Caco-2 (cell line): Measurements from ENCODE around the gene RFX3. TPM values are rescaled to one million over a fixed set of nuclear protein-coding genes. Genes with fewer than 3 reads are reported as not detected.
A peak's percentile ranks its signal among the peaks of the same experiment; 100 is the strongest.

ENCODE experiments used
- BruUV-seq: library from RNA; stranded (reverse); fragments of 400-500 nt; replicated peaks from 2 replicates; lab custom pipeline; 2021; lab: Mats Ljungman, UMichigan
- CTCF ChIA-PET: fragments of 300-600 bp; sonication (Branson Sonifier 250); formaldehyde crosslinking; loops from one replicate; lab custom pipeline; 2022; ENCODE audit warnings: antibody characterized with exemption; lab: Charles Lee
- POLR2A ChIA-PET: fragments of 300-600 bp; sonication (Branson Sonifier 250); formaldehyde crosslinking; loops from one replicate; lab custom pipeline; 2022; ENCODE audit warnings: antibody characterized with exemption; lab: Charles Lee
- DNase-seq, 2 experiments: peaks; one replicate each; pipeline versions ENCODE4 v3.0.0 to v3.0.0-alpha.2; 2020 to 2022
- H3K27me3 ChIP-seq: replicated peaks from 2 replicates; pipeline ENCODE4 v1.6.0; 2011; ENCODE audit warnings: low read length; ENCODE audit not compliant: control insufficient read depth, insufficient read depth
- H3K36me3 ChIP-seq: 2 replicates; pipeline ENCODE4 v1.5.1; 2011; ENCODE audit warnings: low read length; ENCODE audit not compliant: control insufficient read depth, insufficient read depth
- H3K4me1 ChIP-seq: fragments of 250-450 bp; sonication (Bioruptor Pico); 2 replicates; pipeline ENCODE4 v1.5.1; 2020; ENCODE audit warnings: mild to moderate bottlenecking
- H3K4me3 ChIP-seq: 2 replicates; pipeline ENCODE4 v1.5.1; 2011; ENCODE audit warnings: low read depth, mild to moderate bottlenecking, control low read depth, low read length
- H3K9me3 ChIP-seq: fragments of 250-450 bp; sonication (Bioruptor Pico); 2 replicates; pipeline ENCODE4 v1.5.1; 2020; ENCODE audit warnings: mild to moderate bottlenecking, moderate library complexity
- H3K27ac Mint-ChIP-seq: one replicate; pipeline ENCODE4 v1.8.0; 2022; ENCODE audit warnings: mixed read lengths; ENCODE audit not compliant: unreplicated experiment
- H3K27me3 Mint-ChIP-seq: one replicate; pipeline ENCODE4 v1.8.0; 2022; ENCODE audit warnings: mixed read lengths; ENCODE audit not compliant: insufficient read depth, unreplicated experiment
- H3K36me3 Mint-ChIP-seq: one replicate; pipeline ENCODE4 v1.8.0; 2022; ENCODE audit warnings: mild to moderate bottlenecking, mixed read lengths; ENCODE audit not compliant: insufficient read depth, unreplicated experiment
- H3K4me1 Mint-ChIP-seq: one replicate; pipeline ENCODE4 v1.8.0; 2022; ENCODE audit warnings: low read depth, mixed read lengths; ENCODE audit not compliant: unreplicated experiment
- H3K4me3 Mint-ChIP-seq: one replicate; pipeline ENCODE4 v1.8.0; 2022; ENCODE audit warnings: mild to moderate bottlenecking, moderate library complexity, mixed read lengths; ENCODE audit not compliant: unreplicated experiment
- H3K9me3 Mint-ChIP-seq: one replicate; pipeline ENCODE4 v1.8.0; 2022; ENCODE audit warnings: mixed read lengths; ENCODE audit not compliant: unreplicated experiment
- intact Hi-C: fragments of 100-400 bp; cut with micrococcal nuclease; formaldehyde crosslinking; loops from one replicate; pipeline ENCODE4 v1.10.0; 2022; ENCODE audit not compliant: unreplicated experiment
- total RNA-seq: library from RNA; stranded (reverse); gene quantifications from 2 replicates; pipeline ENCODE4 v1.2.3, GENCODE V29; 2022
- TF ChIP-seq, protein P1 (sequence below), 2 experiments: fragments of 200-600 bp in 1 of 2; IDR thresholded peaks; 1 replicate in 1 of 2; 2 replicates in 1 of 2; pipeline versions ENCODE4 v1.5.1 to v1.8.0; 2011 to 2022; ENCODE audit warnings: antibody characterized with exemption in 1 of 2, control low read depth in 1 of 2, inconsistent platforms in 1 of 2, low read depth in 1 of 2, low read length in 1 of 2, mild to moderate bottlenecking in 1 of 2, moderate library complexity in 1 of 2; ENCODE audit not compliant: insufficient read depth in 1 of 2, severe bottlenecking in 1 of 2, unreplicated experiment in 1 of 2

Gene RFX3
- total RNA-seq, 1 experiment from 2014 or later: 4.2 TPM

DNA sequence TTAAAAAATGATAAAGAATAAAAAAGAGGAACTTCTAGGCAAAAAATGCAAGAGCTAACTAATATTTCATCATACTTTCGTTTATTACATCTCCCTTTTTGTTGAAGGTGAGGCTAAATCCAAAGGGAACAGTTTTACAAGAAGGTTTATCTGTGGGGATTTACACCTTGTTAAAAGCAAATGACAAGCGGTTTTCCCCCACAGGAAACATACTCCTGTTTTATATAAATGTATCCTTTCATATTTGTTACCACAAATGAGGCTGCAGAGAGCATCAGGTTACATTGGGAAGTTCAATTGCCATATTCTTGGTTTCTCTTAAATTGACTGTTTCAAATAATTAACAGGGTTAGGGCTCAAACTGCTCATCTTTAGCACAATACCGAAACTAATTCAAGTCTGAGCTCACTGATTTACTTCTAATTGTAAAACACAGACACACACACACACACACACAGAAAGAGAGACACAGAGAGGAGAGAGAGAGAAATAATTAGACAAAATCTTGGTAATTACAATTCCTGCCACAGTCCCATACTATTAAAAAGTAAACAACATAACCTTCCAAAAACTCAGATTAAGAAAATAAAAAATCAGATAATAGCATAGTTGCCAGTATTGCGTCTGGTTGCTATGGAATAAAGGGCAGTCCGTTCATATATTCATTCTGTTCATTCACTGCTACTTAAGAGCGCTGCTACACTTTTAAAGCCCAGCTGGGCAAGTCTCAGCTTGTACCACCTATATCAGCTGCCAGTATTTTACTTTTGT lies 17.1 kb downstream of the RFX3 start:
- H3K27me3 ChIP-seq: no peaks in the 10 kb centered on the region
- Mint-ChIP-seq H3K27ac (peak overlapping the region; percentile 46), H3K36me3 (no peaks in the 10 kb centered on the region), H3K27me3 (no peaks in the 10 kb centered on the region), H3K4me3 (no peak overlapping the region), H3K9me3 (no peaks in the 10 kb centered on the region), H3K4me1 (peaks cover 7% of the 10 kb centered on the region)
- ChIA-PET POLR2A (interaction anchor here (0.7 to 0.8 kb wide), 2 partner anchors 11 to 18 kb away, joined by 3 read pairs; no protein-coding TSS in a partner anchor), CTCF (no interaction called here)
- BruUV-seq: no TSS peak
- no peak for DNase-seq
- H3K36me3 ChIP-seq: no peaks in the 10 kb centered on the region
- H3K9me3 ChIP-seq: no peaks in the 10 kb centered on the region
- intact Hi-C loops: no loop called here
- TF ChIP-seq, protein P1, sequence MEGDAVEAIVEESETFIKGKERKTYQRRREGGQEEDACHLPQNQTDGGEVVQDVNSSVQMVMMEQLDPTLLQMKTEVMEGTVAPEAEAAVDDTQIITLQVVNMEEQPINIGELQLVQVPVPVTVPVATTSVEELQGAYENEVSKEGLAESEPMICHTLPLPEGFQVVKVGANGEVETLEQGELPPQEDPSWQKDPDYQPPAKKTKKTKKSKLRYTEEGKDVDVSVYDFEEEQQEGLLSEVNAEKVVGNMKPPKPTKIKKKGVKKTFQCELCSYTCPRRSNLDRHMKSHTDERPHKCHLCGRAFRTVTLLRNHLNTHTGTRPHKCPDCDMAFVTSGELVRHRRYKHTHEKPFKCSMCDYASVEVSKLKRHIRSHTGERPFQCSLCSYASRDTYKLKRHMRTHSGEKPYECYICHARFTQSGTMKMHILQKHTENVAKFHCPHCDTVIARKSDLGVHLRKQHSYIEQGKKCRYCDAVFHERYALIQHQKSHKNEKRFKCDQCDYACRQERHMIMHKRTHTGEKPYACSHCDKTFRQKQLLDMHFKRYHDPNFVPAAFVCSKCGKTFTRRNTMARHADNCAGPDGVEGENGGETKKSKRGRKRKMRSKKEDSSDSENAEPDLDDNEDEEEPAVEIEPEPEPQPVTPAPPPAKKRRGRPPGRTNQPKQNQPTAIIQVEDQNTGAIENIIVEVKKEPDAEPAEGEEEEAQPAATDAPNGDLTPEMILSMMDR (IDR thresholded peaks at IDR 0.05; ENCODE audit: insufficient read depth in 1 of 2, low read depth in 1 of 2, low read length in 1 of 2, severe bottlenecking in 1 of 2, unreplicated experiment in 1 of 2): no peak
- no peak overlapping the region for H3K4me3 ChIP-seq
- 0 out of 2 replicates have a peak, but pooled peaks cover 5% of the 10 kb centered on the region for H3K4me1 ChIP-seq

DNA sequence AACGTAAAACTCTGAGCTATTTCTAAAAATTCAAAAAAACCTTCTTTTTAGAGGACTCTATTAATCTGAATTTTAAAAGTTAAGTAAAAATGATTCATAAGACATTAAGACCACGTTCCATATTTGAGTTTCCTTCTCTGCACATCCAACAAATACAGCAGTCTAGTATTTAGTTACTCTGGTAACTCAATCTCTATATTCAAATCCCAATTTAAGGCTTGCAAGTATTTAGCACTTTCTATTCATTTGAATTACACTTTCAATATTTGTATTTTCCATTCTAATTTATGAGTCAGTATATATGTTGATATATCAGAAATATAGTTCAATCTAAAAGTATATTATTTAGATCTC lies 17.7 kb downstream of the RFX3 start:
- BruUV-seq: no TSS peak
- H3K9me3 Mint-ChIP-seq: no peaks in the 10 kb centered on the region
- POLR2A ChIA-PET: no interaction called here
- peaks cover 7% of the 10 kb centered on the region for H3K4me1 Mint-ChIP-seq
- intact Hi-C loops: no loop called here
- H3K27me3 Mint-ChIP-seq: no peaks in the 10 kb centered on the region
- Histone ChIP-seq H3K27me3 (no peaks in the 10 kb centered on the region), H3K9me3 (no peaks in the 10 kb centered on the region), H3K36me3 (no peaks in the 10 kb centered on the region), H3K4me3 (no peak overlapping the region), H3K4me1 (0 out of 2 replicates have a peak, but pooled peaks cover 5% of the 10 kb centered on the region)
- H3K27ac Mint-ChIP-seq: peak overlapping the region; percentile 46
- H3K36me3 Mint-ChIP-seq: no peaks in the 10 kb centered on the region
- CTCF ChIA-PET: no interaction called here
- TF ChIP-seq, protein P1 (IDR thresholded peaks at IDR 0.05; ENCODE audit: insufficient read depth in 1 of 2, low read depth in 1 of 2, low read length in 1 of 2, severe bottlenecking in 1 of 2, unreplicated experiment in 1 of 2): no peak
- H3K4me3 Mint-ChIP-seq: no peak overlapping the region
- DNase-seq: no peak

DNA sequence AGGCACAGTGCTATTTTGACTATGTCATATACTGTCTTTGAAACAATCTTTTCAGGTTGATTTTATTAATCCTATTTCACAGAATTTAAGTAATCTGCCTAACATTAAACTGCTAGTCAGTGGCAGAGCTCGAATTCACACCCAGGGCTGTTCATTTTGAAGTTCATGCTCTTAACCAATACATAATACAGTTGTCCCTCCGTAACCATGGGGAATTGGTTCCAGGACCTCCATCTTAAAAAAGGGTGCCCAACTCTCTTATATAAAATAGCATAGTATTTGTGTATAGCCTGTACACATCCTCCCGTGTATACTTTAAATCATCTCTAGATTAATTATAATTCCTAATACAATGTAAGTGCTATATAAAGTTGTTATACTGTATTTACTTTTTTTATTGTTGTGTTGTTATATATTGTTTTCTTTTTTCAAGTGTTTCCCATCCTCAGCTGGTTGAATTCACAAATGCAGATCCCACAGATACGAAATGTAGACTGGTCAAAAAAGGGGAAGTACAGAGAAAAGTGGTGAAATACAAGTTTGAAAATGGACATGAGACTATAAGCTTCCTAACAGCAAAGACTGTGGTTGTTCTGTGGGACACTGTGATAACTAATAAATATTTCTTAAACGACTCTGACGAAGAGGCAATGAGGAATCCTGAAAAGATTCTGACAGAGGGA lies 18.3 kb downstream of the RFX3 start:
- no peaks in the 10 kb centered on the region for H3K9me3 ChIP-seq
- H3K27me3 ChIP-seq: no peaks in the 10 kb centered on the region
- H3K36me3 Mint-ChIP-seq: no peaks in the 10 kb centered on the region
- H3K4me1 ChIP-seq: 0 out of 2 replicates have a peak, but pooled peaks cover 5% of the 10 kb centered on the region
- BruUV-seq: no TSS peak
- no peaks in the 10 kb centered on the region for H3K9me3 Mint-ChIP-seq
- TF ChIP-seq, protein P1 (IDR thresholded peaks at IDR 0.05; ENCODE audit: insufficient read depth in 1 of 2, low read depth in 1 of 2, low read length in 1 of 2, severe bottlenecking in 1 of 2, unreplicated experiment in 1 of 2): no peak
- H3K4me3 Mint-ChIP-seq: no peak overlapping the region
- H3K27me3 Mint-ChIP-seq: no peaks in the 10 kb centered on the region
- no peak overlapping the region for H3K27ac Mint-ChIP-seq
- no peaks in the 10 kb centered on the region for H3K36me3 ChIP-seq
- intact Hi-C loops: no loop called here
- peaks cover 7% of the 10 kb centered on the region for H3K4me1 Mint-ChIP-seq
- POLR2A ChIA-PET: no interaction called here
- no peak overlapping the region for H3K4me3 ChIP-seq
- no peak for DNase-seq
- CTCF ChIA-PET: no interaction called here
